ENCODE data around the gene CDC23.
A peak's percentile ranks its signal among the peaks of the same experiment; 100 is the strongest.
"Not testable (repeated sequence)": the region's sequence is repeated elsewhere in the genome, so short reads cannot be mapped to it uniquely, and the experiment has no call there.

Gene CDC23

DNA sequence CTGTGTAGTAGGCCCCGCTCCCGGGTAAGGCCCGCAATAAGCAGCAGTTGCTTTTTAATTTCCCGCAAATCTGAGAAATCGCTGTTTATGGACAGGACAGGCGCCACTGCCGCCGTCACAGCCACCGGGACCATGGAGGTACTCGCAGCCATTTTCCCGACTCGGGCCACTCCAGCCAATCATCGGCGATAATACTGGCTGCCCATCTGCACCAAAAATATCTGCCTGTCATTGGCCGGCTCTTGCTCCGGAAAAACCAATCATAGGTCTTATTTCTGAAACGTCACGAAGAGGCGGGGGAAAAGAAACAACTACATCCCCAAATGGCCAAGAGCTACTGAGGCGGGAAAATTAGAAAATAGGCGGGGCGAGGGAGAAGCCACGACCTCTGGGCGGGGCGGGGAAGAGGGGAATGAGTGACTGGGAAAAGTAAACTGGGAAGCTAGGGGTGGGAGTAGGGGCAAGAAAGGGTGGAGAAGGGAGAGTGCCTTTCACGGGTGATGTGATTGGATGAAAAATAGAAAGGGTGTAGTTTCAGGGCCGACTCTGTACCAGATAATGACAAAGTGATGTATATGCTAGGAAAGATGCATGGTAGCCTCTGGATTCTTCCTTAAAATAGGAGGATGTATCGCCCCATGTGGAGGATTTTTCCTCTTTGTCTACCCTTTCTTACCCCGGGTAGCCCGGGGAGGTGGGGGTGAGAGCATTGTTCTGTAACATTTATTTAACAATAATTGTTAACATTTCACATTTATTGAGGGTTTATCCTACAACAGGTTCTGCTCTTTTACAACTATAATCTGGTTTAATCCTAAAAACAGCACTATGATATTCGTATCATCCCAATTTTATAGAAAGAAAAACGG, at the start of gene CDC23:
TSS of gene CDC23 (minus strand) at position 163 of the 869 bp plus-strand sequence. CDS start at position 152, 11 bp downstream.
- DNase-seq (ENCODE audit: low read depth) = peak; percentile 99

DNA sequence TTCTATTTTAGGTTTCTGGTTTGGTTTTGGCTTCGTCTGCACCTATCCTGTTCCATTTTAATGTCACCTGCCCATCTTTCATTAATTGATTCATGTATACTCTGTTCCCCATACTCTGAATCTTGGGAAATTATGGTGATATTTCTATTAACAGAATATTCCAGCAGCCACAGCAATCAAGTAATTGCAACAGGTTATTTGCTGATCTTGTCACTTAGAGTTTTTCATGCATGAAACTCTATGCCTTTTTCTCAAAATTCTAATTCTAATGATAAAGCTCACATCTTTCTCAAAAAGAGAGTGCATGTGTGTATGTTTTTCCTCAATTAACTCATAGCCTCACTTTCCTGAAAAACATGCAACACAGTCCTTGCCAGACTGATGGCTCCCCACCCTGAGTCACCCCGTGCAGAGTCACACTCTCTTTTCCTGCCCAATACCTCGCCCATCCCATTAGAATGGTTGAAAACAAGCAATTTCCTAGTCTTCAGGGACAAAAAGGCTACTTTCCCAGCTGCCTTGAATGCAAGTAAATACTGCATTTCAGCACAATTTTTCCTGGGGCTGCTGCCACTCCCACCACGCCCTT, 45.7 kb upstream of the CDC23 start:
- no peak for DNase-seq (ENCODE audit: low read depth)

DNA sequence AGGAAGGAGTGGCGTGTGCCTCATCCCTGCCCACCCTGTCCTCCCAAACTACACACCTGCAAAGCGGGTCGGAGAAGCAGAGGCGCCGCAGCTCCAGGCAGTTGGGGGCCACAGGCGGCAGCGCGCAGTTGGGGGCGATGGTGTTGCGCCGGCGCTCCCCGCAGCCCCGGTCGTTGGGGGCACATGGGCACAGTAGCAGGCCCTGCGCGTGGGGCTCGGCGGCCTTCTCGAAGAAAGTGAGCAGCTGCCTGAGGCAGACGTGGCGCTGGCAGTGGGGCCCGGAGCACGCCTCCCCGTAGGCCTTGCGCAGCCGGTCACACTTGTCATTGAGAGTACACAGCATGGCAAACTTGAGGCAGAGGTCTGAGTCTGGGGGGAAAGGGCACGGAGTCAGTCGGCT, 44.5 kb upstream of the CDC23 start:
- no peak for DNase-seq (ENCODE audit: low read depth)

DNA sequence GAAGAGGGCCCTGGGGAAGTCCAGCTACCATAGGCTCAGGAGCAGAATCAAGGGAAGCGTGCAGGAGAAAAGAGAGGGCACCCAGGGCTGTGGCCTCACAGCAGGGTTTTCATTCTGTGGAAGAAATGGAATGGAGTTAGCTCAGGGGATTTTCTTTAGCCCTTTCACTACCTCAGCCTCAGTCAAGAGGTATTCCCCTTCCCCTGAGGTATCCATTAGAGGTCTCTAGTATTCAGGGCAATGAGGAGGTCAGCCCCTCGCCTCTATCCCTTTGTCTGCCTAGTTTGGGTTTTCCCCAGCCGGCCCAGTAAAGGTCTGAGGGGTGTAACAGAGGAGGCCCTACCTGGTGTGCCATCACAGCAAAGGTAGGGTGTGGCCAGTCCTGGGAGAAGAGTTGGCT, 39.8 kb upstream of the CDC23 start:
- DNase-seq (ENCODE audit: low read depth) = no peak

DNA sequence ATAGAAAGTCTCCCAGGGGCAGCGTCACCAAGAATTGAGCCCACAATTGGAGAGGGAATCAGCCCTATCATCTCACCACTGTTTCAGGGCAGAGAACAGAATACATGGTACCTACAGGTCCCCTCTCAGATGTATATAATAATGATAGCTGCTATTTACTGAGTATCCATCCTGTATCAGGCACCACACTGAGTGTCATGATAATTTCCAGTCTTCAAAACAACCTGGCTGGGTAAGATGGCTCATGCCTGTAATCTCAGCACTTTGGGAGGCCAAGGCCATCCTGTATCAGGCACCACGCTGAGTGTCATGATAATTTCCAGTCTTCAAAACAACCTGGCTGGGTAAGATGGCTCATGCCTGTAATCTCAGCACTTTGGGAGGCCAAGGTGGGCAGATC, 34.7 kb upstream of the CDC23 start:
- not testable (repeated sequence) for DNase-seq (ENCODE audit: low read depth)

DNA sequence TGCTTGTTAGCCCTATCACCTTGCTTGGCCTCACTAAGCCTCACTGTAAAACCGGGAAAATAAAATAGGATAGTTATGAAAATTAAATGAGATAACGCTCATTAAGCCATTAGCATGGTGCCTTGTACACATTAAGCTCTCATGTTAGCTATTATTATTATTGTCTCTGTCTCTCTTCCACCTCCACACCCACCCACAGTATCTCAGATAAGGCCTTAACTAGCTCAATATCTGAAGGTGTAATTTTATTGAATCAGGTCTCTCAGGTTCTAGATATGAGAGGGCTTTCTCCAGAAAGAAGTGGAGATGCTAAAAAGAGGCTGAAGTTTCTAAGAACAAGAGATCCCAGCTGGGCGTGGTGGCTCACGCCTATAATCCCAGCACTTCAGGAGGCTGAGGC, 33.7 kb upstream of the CDC23 start:
- no peak for DNase-seq (ENCODE audit: low read depth)

GRCh38 chr5:138246334-138246733, 33.2 kb upstream of the CDC23 start:
- DNase-seq (ENCODE audit: low read depth) = no peak

DNA sequence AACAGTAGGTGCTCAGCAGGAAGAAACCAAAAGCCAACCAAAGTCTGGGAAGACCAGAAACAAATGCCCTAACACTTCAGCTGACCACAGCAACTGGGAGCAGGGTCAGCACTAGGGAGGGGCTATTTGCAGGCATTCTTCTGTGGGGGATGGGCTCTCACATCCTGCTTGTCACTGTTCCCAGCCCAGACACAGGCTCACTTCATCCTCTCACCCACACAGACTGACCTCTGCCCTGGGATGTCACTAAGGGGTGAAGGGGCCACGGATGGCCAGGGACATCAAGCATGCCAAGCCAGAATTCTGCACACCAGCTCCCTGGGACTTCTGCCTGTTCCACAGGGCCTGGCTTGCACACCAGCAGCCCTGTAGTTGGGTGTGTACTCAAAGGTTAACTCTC, 32.6 kb upstream of the CDC23 start:
- no peak for DNase-seq (ENCODE audit: low read depth)

- DNase-seq (ENCODE audit: low read depth) = no peak
Measured at GRCh38 chr5:138243794-138244193, 30.7 kb upstream of the CDC23 start.

- DNase-seq (ENCODE audit: low read depth) = peak; percentile 13
Measured at GRCh38 chr5:138241688-138242571, 28.8 kb upstream of the CDC23 start.

GRCh38 chr5:138240650-138241385, 27.7 kb upstream of the CDC23 start:
- no peak for DNase-seq (ENCODE audit: low read depth)

DNA sequence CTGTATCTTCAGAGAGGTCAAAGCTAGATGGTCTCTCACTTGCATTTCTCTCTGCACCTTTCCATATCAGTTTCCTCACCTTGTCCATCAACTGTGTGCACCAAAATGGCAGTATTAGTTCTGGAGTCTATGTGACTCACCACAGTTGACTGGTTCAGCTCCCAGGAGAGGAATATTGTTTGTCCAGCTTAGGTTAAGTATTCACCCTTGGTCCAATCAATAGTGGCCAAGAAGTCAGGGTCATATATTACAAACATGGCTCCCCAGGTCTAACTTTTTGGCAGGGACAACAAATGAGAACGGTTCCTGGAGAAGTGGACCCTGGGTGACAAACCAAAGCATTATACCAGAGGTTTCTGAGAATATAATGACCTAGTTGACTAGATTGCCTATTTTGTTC, 24.9 kb upstream of the CDC23 start:
- DNase-seq (ENCODE audit: low read depth) = no peak

DNA sequence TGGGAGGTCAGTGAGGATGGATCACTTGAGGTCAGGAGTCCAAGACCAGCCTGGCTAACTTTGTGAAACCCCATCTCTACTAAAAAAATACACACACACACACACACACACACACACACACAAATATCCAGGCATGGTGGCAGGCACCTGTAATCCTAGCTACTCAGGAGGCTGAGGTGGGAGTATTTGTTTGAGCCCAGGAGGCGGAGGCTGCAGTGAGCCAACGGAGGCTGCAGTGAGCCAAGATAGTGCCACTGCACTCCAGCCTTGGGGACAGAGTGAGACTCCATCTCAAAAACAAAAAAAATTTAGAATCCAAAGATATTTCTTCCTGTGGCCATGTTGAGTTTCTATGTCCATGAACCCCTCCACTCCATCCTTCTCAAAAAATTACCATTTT, 21.5 kb upstream of the CDC23 start:
- DNase-seq (ENCODE audit: low read depth) = no peak

DNA sequence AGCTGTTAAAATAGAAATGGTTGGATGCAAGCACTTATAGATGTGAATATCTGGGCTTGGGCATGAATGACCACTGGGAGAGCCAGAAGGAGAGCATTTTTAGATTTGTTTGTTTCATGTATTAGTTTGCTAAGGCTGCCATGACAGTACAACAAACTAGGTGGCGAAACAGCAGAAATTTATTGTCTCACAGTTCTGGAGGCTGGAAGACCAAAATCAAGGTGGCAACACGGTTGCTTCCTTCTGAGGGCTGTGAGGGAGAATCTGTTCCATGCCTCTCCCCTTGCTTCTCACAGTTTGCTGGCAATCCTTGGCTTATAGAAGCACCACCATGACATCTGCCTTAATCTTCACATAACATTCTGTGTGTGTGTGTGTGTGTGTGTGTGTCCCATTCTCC, 20.2 kb upstream of the CDC23 start:
- DNase-seq (ENCODE audit: low read depth) = no peak

DNA sequence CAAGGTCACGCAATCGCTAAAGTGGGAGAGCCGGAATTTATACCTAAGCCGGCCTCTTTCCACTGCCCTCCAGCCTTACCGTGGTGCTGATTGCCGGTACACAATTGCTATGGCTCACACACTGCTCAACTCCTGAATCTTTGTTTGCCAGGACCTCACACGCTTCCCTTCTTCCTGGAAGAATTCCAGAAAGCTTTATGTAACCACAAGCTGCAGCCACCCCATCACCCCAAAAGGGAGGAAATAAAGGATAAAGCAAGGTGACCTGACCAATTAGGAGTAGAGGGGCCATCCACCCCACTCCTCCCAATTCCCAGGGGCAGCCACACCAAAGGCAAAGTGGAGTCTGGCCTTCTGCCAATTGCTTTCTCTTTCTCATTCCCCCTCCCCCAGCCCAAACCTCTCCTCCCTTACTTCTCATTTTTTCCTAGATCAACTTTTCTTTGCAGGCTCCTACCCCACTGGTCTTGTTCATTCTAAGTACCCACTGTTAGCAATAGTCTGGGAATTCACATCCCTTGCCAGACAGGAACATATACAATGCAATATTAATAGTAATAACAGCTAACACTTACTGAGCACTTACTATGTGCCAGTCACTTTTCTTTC, 18.0 kb upstream of the CDC23 start:
- DNase-seq (ENCODE audit: low read depth) = peak; percentile 44

DNA sequence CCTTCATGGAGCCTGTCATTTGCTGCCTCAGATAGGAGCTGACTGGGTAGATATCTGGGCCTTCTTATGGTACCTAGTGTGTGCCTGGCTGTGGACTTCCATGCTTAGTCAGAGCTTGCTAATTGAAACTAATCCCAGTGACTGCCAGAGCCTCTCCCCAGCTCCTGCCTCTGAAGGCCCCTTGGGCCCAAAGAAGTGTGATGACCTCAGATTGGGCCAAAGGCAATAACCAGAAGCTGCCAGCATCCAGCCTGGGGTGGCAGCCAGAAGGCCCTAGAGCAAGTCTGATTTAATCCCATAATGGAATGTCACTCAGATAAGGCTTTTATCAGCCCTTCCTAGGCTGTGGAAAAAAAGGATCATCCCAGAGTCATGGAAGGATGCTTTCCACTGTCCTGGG, 17.1 kb upstream of the CDC23 start:
- peak; percentile 18 for DNase-seq (ENCODE audit: low read depth)

DNA sequence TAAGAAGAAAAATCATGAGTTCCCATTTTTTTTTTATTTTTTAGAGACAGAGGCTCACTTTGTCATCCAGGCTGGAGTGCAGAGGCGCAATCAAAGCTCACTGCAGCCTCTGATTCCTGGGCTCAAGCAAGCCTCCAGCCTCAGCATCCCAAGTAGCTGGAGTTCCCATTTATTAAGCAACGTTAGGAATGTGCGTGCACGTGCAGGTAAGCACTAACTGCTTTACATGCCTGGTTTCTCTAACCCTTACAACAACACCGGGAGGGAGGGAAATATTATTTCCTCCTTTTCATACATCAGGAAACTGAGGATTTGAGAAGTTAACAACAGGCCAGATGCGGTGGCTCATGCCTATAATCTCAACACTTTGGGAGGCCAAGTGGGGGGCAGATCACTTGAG, 16.3 kb upstream of the CDC23 start:
- no peak for DNase-seq (ENCODE audit: low read depth)

DNA sequence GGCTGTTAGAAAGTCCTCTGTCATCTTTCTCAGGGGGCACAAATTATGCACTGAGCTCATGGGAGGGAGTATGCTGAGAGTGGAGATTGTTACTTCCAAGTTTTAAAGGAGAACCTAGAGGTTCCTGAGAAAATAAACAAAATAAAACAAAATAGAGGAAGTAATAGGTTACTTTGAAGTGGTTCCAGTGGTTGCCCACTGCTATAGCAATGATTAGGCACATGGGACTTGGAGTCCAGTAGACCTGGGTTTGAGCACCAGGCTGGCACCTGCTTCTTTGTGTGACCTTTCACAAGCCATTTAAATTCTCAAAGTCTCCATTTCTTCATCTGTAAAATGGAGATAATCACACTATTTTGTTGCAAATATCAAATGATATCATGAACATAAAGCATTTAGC, 13.8 kb upstream of the CDC23 start:
- no peak for DNase-seq (ENCODE audit: low read depth)

DNA sequence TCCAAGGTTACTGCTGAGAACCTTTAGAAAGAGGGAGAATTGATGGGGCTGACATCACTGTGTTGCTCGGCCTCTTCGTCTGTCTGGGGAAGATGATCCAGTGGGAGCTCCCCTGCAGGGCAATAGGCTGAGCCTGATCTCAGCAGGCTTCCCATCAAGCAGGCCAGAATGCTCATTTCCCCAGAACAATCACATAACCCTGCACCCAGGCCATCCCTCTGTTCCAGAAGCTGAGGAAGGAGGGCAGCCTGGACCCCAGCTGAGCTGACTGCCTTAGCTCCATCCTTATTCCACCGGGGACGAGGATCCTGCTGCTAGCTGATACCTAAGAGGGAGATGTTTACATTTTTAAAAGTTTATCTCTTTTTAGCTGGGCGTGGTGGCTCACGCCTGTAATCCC, 11.6 kb upstream of the CDC23 start:
- DNase-seq (ENCODE audit: low read depth) = no peak

GRCh38 chr5:138223532-138223931, 10.4 kb upstream of the CDC23 start:
- no peak for DNase-seq (ENCODE audit: low read depth)

DNA sequence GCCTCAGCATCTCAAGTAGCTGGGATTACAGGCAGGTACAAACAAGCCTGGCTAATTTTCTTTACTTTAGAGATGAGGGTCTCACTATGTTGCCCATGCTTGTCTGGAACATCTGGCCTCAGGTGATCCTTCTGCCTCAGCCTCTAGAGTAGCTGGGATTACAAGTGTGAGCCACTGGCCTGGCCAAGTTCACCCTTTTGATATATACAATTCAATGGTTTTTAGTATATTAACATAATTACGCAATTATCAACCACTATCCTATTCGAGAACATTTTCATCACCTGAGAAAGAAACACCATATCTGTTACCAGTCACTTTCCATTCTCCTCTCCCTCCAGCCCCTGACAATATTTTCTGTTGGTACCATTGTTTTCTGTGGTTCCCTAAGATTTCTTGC, 3.7 kb upstream of the CDC23 start:
- no peak for DNase-seq (ENCODE audit: low read depth)

DNA sequence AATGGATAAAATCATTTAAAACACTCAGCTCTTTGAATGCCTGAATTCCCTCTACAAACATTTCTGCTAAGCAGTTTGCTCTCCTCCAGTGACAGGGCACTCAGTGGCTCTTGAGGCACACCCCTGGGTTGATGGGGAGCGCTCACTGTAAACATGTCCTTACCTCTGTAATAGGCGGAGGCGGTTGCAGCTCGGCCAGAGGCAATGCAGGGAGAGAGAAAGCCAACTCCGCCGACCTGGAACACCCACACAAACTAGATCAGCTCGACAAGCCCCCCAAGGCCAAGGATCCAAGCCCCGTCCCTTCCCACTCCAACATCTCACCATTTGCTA, 329 bp downstream of the CDC23 start:
- DNase-seq (ENCODE audit: low read depth) = peak; percentile 27

All from iris pigment epithelial cell (primary cell).